DMS79 treated with DMSO at 0.1 percent for 48 hours (cell line): ENCODE measurements around the gene TXNDC2.
"Not testable (repeated sequence)": the region's sequence is repeated elsewhere in the genome, so short reads cannot be mapped to it uniquely, and the experiment has no call there.

Source experiments
- DNase-seq: peaks from one replicate; lab custom pipeline; 2025; lab: John Stamatoyannopoulos, UW

The TXNDC2 gene

GRCh38 chr18:9884532-9885140 is 1.1 kb upstream of the TXNDC2 start:
- no peak for DNase-seq

DNA sequence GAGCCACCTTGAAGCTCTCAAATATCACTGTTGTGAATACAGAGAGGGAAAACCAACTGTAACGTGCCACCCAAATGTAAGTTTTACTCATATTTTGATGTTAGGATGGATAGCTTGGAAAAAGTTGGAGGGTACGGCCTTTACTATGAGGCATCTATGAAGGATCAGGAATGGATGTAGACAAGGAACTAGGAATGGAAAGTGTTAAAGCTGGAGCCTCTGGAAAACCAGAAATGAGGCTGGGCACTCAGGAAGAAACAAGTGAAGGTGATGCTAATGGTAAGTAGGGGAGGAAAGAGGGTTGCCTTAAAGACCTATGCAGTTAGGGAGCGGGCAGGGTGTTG is 204 bp downstream of the TXNDC2 start:
- DNase-seq: no peak

DNA sequence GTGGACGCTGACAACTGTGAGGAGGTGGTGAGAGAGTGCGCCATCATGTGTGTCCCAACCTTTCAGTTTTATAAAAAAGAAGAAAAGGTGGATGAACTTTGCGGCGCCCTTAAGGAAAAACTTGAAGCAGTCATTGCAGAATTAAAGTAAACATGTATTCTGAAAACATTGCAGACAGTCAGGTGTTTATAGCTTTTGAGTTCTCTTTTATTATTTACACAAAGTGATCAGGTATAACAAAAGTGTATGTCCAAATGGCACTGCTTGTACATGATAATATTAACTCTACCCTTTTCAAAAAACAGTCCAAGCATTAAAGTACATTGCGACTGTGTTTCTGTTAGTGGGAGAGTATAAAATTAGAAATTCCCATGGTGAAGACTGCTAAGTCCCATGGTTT is 2.2 kb downstream of the TXNDC2 start:
- DNase-seq: no peak

- no peak for DNase-seq
Observed at GRCh38 chr18:9890196-9890595, 4.4 kb downstream of the TXNDC2 start.

DNA sequence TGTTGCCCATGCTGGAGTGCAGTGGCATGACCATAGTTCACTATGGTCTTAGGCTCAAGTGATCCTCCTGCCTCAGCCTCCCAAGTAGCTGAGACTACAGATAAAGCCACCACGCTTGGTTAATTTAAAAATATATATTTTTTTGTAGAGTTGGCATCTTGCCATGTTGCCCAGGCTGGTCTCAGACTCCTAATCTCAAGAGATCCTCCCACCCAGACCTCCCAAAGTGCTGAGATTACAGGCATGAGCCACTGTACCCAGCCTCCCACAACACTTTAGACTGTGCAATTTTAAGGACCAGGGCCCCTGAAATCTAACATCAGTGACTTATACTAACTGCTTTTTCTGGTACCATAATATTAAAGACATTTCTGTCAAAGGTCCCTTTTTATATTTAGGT is 5.2 kb downstream of the TXNDC2 start:
- no peak for DNase-seq

DNA sequence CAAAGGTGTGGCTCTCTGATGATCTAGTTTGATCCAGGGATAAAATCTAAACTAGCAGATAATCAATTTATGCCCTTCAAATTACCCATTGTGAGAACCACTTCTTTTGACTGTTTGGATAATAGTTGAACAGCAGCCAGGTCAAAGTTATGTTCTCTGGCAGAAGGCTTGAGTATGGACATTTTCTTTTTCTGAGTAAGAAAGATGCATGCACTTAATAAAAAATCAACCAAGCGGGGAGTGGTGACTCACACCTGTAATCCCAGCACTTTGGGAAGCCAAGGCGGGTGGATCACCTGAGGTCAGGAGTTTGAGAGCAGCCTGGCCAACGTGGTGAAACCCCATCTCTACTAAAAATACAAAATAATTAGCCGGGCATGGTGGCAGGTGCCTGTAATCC is 5.7 kb downstream of the TXNDC2 start:
- DNase-seq: not testable (repeated sequence)

DNA sequence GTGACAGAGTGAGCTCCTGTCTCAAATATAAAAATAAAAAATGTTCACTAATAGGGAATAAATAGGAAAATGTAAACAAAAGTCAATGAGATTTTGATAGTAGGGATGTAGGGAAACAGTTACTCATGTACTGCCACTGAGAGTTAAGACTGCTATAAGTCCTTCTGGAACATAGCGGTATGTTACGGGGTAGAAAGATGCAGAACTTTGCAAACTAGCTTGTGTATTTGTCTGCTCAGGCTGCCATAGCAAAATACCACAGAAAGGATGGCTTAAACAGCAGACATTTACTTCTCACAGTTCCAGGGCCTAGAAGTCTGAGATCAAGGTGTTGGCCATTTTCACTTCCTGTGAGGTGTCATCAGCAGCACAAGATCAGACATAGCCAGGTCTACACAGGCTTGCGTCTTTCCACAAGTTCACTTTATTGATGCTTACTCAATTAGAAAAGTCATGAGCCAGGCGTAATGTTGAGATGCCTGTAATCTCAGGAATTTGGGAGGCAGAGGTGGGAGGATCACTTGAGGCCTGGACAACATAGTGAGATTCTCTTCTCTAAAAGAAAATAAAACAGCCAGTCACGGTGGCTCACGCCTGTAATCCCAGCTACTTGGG is 8.8 kb downstream of the TXNDC2 start:
- no peak for DNase-seq

DNA sequence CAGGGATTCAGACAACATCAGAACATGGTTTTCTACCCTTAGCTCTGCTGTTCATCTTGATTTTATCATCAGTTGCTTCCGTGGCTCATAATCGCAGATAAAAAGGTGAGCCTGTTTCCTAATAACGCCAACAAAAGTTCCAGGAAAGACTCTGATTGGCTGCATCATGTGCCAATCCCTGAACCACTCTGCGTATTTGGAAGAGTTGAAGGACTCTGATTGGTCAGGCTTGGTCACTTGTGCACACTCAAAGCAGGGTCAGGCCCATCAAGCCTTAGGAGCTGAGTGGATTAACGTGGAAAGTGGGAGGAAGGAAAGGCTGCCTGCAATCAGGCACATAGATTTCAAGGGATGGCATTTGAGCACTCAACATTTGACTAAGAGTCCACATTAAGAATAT is 11.4 kb downstream of the TXNDC2 start:
- no peak for DNase-seq

DNA sequence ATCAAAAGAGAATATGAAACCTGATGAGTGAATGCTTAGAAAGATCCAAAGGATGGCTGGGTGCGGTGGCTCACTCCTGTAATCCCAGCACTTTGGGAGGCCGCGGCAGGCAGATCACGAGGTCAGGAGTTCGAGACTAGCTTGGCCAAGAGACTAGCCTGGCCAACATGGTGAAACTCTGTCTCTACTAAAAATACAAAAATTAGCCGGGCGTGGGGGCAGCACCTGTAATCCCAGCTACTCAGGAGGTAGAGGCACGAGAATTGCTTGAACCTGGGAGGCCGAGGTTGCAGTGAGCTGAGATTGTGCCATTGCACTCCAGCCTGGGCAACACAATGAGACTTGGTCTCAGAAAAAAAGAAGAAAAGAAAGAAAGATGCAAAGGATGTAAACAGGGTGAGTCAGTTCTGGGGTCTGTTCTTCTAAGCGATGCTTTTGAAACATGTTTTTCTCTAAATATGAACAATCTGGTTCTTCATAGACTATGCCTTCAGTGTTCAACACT is 12.1 kb downstream of the TXNDC2 start:
- not testable (repeated sequence) for DNase-seq

DNA sequence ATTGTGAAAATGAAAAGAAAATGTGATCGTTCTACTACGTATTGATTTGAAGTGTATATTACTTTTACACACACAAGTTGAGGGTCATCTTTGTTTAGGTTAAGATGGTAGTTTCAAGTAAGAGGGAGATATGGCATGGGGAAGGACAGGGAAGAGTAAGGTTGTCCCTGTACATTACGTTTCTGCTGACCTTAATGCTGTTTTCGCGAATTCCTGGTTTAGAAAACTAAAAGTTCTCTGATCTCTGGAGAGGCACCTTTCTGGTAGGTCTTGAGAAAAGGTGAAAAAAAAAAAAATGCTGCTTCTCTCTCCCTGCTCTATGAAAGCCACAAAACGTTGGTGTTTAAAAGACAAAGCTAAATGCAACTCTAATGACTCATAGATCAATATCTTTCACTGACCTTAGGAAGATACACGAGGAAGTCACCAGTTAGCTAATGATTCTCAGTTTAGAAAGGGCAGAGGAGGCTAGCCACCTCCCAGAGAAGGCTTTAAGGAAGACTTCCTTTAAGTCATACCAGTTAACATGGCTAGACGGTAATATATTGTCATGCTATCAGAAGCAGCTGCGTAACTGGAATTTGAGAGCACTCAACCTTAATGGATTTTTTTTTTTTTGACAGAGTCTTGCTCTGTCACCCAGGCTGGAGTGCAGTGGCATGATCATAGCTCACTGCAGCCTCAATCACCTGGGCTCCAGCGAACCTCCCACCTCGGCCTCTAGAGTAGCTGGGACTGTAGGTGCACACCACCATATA is 13.2 kb downstream of the TXNDC2 start:
- DNase-seq: no peak

DNA sequence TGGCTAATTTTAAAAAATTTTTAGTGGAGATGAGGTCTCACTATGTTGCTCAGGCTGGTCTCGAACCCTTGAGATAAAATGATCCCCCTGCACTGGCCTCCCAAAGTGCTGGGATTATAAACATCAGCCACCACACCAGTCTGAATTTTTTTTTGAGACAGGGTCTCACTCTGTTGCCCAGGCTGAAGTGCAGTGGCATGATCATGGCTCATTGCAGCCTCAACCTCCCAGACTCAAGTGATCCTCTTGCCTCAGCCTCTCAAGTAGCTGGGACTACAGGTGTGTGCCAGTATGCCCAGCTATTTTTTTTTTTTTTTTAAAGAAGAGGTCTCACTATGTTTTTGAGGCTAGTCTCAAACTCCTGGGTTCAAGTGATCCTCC is 13.8 kb downstream of the TXNDC2 start:
- DNase-seq: not testable (repeated sequence)

DNA sequence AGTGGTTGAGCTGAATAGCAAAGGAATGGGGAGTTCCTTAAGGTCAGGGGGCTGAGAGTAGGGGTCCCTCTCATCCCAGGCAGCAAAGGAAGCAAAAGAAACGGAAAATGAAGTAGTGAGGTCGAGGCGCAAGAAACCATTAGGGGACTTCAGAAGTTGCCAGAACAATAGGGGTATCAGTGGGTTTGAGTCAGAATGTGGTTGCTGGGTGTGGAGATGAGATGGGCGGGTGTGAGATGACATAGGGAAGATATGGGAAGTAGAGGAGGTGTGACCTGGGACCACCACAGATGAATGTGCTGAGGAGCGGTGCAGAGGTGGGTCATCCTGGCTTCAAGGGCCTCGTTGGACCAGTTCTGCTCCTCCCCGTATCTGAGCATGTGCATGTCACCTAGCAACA is 14.9 kb downstream of the TXNDC2 start:
- no peak for DNase-seq

- DNase-seq: no peak
Observed at GRCh38 chr18:9901377-9901776, 15.6 kb downstream of the TXNDC2 start.

GRCh38 chr18:9902264-9902663 is 16.5 kb downstream of the TXNDC2 start:
- not testable (repeated sequence) for DNase-seq

DNA sequence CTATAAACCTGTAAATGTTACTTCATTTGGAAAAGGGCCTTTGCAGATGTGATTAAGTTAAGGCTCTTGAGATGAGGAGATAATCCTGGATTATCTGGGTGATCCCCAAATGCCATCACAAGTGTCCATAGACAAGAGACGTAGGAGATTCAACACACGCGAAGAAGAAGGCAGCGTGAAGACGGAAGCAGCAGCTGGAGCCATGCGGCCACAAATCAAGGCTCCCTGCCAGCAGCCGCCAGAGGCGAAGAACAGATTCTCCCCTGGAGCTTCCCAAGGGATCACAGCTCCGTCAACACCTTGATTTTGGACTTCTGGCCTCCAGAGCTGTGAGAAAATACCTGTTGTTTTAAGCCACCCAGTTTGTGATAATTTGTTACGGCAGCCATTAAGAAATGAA is 17.1 kb downstream of the TXNDC2 start:
- DNase-seq: no peak

DNA sequence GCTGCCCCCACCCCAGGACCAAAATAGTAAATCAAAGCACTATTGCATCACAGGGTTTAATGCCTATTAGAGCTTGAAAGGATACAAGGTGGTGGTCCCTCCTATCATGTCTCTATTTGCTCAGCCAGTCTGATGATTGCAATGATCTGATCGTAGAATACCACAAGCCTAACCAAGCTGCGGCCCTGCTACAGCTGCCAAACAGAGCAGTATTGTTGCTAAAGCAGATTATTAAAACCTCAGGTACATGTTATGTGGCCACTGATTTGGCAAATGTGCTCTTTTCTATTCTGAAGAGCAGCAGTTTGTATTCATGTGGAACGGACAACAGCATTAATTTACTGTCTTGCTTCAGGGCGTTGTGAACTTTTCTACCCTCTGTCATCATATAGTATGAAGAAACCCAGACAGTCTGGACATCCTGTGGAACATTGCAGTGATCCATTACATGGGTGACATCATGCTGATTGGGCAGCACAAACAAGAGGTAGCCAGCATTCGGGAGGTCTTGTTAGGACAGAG is 19.7 kb downstream of the TXNDC2 start:
- DNase-seq: no peak

DNA sequence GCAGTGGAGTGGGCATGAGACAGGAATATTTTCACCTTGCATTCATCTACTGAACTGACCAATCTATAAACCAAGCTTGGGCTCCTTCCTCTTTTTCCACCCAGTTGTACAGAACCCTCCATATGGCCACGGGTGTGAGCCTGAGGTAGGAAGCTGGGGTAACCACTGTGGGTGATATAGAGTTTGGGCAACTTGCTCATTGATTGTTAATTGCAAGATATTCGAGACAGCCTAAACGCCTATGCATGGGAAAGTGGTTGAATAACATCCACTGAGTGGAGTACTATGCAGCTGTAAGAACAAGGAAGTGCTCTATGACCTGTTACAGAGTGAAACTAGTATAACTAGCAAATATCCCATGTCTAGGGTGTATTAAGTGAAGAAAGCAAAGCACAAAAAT is 20.7 kb downstream of the TXNDC2 start:
- DNase-seq: no peak

- no peak for DNase-seq
Observed at GRCh38 chr18:9907867-9908266, 22.1 kb downstream of the TXNDC2 start.

GRCh38 chr18:9910071-9910470 is 24.3 kb downstream of the TXNDC2 start:
- no peak for DNase-seq

GRCh38 chr18:9910661-9911060 is 24.9 kb downstream of the TXNDC2 start:
- no peak for DNase-seq

DNA sequence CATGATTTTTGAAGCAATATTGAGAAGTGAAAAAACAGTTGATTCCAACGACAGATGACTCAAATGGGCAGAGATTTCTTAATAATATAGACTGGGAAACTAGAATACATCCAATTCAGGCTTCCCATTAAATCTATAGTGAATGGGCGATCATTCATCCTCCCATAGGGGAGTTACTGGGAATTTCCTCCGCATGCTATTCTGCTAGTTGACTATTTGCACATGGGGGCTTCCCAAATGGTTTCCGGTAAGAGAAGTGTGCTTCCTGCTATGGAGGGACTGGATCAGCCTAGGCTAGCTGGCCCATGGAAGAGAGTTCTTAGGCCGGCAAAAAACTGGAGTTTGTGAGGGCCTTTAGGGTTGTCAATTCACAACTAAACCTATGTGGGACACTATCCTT is 25.5 kb downstream of the TXNDC2 start:
- DNase-seq: no peak

DNA sequence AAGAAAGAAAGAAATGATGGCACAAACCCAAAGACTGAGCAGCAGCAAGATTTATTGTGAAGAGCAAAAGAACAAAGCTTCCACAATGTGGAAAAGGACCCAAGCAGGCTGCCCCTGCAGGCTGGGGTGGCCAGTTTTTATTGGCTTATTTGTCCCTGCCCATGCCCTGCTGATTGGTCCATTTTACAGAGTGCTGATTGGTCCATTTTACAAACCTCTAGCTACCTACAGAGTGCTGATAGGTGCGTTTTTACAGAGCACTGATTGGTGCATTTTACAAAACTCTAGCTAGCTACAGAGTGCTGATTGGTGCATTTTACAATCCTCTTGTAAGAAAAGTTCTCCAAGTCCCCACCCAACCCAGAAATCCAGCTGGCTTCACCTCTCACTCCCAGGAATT is 26.5 kb downstream of the TXNDC2 start:
- not testable (repeated sequence) for DNase-seq

- peak; percentile 76 for DNase-seq
Observed at GRCh38 chr18:9913151-9913525, 27.4 kb downstream of the TXNDC2 start.
